ENCODE data around the gene EPG5.

EPG5 gene

DNA sequence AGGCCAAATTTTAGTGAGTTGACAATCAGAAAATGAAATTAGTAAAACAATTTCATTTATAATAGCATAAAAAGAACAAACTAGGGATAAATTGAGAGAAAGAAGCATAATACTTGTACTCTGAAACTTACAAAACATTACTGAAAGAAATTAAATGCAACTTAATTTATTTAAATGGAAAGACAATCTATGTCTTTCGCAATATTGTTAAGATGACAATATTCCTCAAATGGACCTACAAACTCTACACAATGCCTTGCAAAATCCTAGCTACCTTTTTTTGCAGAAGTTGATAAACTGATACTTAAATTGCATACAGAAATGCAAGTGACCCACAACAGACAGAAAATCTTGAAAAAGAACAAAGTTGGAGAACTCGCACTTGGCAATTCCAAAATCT is 9.1 kb downstream of the EPG5 start:
- TF ChIP-seq, protein P1, sequence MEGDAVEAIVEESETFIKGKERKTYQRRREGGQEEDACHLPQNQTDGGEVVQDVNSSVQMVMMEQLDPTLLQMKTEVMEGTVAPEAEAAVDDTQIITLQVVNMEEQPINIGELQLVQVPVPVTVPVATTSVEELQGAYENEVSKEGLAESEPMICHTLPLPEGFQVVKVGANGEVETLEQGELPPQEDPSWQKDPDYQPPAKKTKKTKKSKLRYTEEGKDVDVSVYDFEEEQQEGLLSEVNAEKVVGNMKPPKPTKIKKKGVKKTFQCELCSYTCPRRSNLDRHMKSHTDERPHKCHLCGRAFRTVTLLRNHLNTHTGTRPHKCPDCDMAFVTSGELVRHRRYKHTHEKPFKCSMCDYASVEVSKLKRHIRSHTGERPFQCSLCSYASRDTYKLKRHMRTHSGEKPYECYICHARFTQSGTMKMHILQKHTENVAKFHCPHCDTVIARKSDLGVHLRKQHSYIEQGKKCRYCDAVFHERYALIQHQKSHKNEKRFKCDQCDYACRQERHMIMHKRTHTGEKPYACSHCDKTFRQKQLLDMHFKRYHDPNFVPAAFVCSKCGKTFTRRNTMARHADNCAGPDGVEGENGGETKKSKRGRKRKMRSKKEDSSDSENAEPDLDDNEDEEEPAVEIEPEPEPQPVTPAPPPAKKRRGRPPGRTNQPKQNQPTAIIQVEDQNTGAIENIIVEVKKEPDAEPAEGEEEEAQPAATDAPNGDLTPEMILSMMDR (IDR thresholded peaks at IDR 0.05; ENCODE audit: insufficient read depth, low read length, poor library complexity, severe bottlenecking), result no peak

DNA sequence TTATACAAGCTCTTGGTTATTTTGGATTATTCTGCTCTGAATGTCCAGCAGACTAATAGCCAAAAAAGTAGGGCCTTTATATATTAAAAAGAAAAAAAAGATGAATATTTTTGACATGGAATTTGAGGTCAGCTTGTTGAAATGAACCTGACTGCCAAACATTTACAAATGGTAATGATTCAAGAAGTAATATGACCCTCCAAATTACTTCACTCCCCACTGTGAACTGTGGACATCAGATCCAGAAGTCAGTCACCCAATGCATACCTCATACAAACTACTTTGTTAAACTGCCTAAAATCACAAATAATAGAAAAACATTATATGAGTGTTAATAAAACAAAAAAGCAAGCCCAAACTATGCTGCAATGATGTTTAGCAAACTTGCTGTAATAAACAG is 10.0 kb downstream of the EPG5 start:
- peaks cover 10% of the 10 kb centered on the region for H3K36me3 ChIP-seq (ENCODE audit: control insufficient read depth, insufficient read depth, low read length)
- H3K4me3 ChIP-seq (replicated peaks; ENCODE audit: low read depth, low read length), result no peak overlapping the region
- no peaks in the 10 kb centered on the region for H3K27me3 ChIP-seq (replicated peaks; ENCODE audit: control insufficient read depth, insufficient read depth, low read length)
- DNase-seq (ENCODE audit: extremely low read depth, insufficient read length), result no peak
- TF ChIP-seq, protein P1 (IDR thresholded peaks at IDR 0.05; ENCODE audit: insufficient read depth, low read length, poor library complexity, severe bottlenecking), result no peak

More for the DNA sequence above, 9.1 kb downstream of the EPG5 start:
- DNase-seq (ENCODE audit: extremely low read depth, insufficient read length), result no peak
- no peak overlapping the region for H3K4me3 ChIP-seq (replicated peaks; ENCODE audit: low read depth, low read length)
- H3K36me3 ChIP-seq (ENCODE audit: control insufficient read depth, insufficient read depth, low read length), result peaks cover 10% of the 10 kb centered on the region
- no peaks in the 10 kb centered on the region for H3K27me3 ChIP-seq (replicated peaks; ENCODE audit: control insufficient read depth, insufficient read depth, low read length)

DNA sequence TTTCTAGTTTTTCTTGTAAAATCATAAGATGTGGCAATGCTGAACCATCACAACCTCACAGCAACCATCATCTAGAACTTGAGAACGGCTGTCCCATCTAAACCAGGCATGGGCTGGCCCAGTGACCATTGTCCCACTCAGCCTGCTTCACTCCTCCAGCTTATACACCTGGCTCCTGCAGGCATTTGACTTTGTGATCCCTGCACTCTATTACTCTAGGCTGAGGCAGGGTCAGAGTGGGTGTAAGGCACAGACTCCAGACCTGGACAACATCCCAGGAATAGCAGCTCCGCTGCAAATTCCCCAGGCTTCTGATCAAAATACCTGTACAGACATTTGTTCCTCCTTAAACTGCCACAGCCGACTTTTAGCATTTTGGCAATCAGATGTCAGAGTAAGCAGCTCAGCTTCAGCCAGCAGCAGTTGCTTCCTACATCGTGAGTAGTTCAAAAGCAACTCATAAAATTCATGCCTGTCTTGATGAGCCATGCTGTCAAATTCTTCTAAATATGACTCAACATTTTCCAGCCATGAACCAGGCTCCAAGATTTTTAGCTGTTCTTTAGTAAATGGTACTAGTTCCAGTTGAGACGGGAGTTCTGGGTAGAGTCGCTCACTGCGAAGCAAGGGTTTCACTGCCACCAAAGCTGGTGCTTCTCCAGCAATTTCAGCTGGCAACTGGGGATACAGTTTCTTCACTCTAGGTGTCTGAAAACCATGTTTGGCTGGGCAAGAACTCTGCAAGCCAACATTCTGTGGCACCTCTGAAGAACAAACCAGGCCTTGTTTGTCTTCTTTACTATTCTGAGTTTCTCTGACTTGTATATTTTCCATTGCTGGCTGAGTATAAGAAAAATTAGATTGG is 12.8 kb downstream of the EPG5 start:
- TF ChIP-seq, protein P1 (IDR thresholded peaks at IDR 0.05; ENCODE audit: insufficient read depth, low read length, poor library complexity, severe bottlenecking), result no peak
- DNase-seq (ENCODE audit: extremely low read depth, insufficient read length), result no peak

DNA sequence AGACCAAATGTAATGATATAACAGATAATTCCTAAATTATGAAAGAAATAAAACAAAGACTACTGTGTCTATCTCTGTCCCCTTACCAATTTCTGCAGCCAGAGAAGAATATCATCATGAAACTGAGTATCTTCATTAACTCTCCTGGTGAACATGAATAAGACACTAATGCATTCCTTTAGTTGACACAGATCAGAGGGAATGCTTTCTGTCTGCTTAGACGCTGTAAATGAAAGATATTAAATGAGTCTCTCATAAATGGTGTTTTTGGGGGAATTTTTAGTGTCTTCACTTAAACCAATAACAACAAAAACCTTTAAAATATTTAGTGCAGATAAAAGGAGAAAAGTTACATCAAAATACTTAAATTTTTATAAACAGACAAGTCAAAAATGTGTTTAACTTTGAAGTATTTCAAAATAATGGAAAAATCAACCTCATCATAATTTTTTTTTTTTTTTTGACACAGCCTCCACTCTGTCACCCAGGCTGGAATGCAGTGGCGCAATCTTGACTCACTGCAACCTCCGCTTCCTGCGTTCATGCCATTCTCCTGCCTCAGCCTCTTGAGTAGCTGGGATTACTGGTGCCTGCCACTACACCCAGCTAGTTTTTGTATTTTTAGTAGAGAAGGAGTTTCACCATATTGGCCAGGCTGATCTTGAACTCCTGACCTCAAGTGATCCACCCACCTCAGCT is 16.0 kb downstream of the EPG5 start:
- Histone ChIP-seq H3K27me3 (replicated peaks; ENCODE audit: control insufficient read depth, insufficient read depth, low read length) (no peaks in the 10 kb centered on the region), H3K36me3 (ENCODE audit: control insufficient read depth, insufficient read depth, low read length) (peaks cover 10% of the 10 kb centered on the region), H3K4me3 (replicated peaks; ENCODE audit: low read depth, low read length) (no peak overlapping the region)
- TF ChIP-seq, protein P1 (IDR thresholded peaks at IDR 0.05; ENCODE audit: insufficient read depth, low read length, poor library complexity, severe bottlenecking), result no peak
- no peak for DNase-seq (ENCODE audit: extremely low read depth, insufficient read length)

More for the DNA sequence above, 12.8 kb downstream of the EPG5 start:
- H3K27me3 ChIP-seq (replicated peaks; ENCODE audit: control insufficient read depth, insufficient read depth, low read length), result no peaks in the 10 kb centered on the region
- H3K4me3 ChIP-seq (replicated peaks; ENCODE audit: low read depth, low read length), result no peak overlapping the region
- peaks cover 10% of the 10 kb centered on the region for H3K36me3 ChIP-seq (ENCODE audit: control insufficient read depth, insufficient read depth, low read length)

DNA sequence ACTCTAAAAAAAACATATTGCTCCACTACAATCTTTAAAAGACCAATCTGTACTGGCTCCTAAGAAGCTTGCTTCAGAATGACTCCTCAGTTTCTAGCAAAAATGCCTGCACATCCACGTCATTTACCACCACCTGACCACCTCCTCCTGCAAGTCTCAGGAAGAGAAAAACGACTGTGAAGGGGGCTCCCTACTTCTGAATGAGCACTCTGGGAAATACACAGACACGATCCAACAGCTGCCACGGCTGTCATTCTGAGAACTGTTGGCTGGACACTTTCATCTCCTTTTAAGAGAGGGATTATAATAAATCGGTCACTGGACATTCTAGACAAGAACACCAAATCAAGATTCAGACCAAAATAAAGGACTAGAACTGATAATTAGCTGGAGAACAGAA is 21.5 kb downstream of the EPG5 start:
- no peak for DNase-seq (ENCODE audit: extremely low read depth, insufficient read length)
- no peaks in the 10 kb centered on the region for H3K27me3 ChIP-seq (replicated peaks; ENCODE audit: control insufficient read depth, insufficient read depth, low read length)
- H3K36me3 ChIP-seq (ENCODE audit: control insufficient read depth, insufficient read depth, low read length), result peaks cover 3% of the 10 kb centered on the region
- TF ChIP-seq, protein P1 (IDR thresholded peaks at IDR 0.05; ENCODE audit: insufficient read depth, low read length, poor library complexity, severe bottlenecking), result no peak
- H3K4me3 ChIP-seq (replicated peaks; ENCODE audit: low read depth, low read length), result no peak overlapping the region
